Measurements from ENCODE around the gene PTRHD1.

Gene PTRHD1

GRCh38 chr2:24774373-24774772, 18.8 kb downstream of the PTRHD1 start:
- in situ Hi-C loops (cut with HindIII; ENCODE audit: low pct_ligation_motif_present, low sequenced_read_pairs), result no loop called here
- no peak for TF ChIP-seq CTCF (IDR thresholded peaks at IDR 0.05; ENCODE audit: low read depth, low read length, missing control alignments)
- Histone ChIP-seq H3K36me3 (replicated peaks) (no peaks in the 10 kb centered on the region), H3K27me3 (replicated peaks) (no peaks in the 10 kb centered on the region), H3K4me3 (ENCODE audit: low read depth, low read length) (no peak overlapping the region), H3K27ac (no peak overlapping the region)
- no peak for DNase-seq

- in situ Hi-C loops (cut with HindIII; ENCODE audit: low pct_ligation_motif_present, low sequenced_read_pairs), result no loop called here
- DNase-seq, result no peak
- TF ChIP-seq CTCF (IDR thresholded peaks at IDR 0.05; ENCODE audit: low read depth, low read length, missing control alignments), result no peak
- H3K27ac ChIP-seq, result no peak overlapping the region
- H3K36me3 ChIP-seq (replicated peaks), result no peaks in the 10 kb centered on the region
- H3K4me3 ChIP-seq (ENCODE audit: low read depth, low read length), result no peak overlapping the region
- no peaks in the 10 kb centered on the region for H3K27me3 ChIP-seq (replicated peaks)
These were observed 21.2 kb downstream of the PTRHD1 start for GRCh38 chr2:24771764-24772586.

- no peak overlapping the region for H3K27ac ChIP-seq
- DNase-seq, result no peak
- no peaks in the 10 kb centered on the region for H3K27me3 ChIP-seq (replicated peaks)
- no peaks in the 10 kb centered on the region for H3K36me3 ChIP-seq (replicated peaks)
- in situ Hi-C loops (cut with HindIII; ENCODE audit: low pct_ligation_motif_present, low sequenced_read_pairs), result no loop called here
- H3K4me3 ChIP-seq (ENCODE audit: low read depth, low read length), result no peak overlapping the region
- TF ChIP-seq CTCF (IDR thresholded peaks at IDR 0.05; ENCODE audit: low read depth, low read length, missing control alignments), result no peak
These were observed 22.1 kb downstream of the PTRHD1 start for GRCh38 chr2:24771061-24771460.

GRCh38 chr2:24768601-24769000, 24.6 kb downstream of the PTRHD1 start:
- no peaks in the 10 kb centered on the region for H3K27me3 ChIP-seq (replicated peaks)
- DNase-seq, result no peak
- H3K36me3 ChIP-seq (replicated peaks), result no peaks in the 10 kb centered on the region
- no peak overlapping the region for H3K27ac ChIP-seq
- no peak overlapping the region for H3K4me3 ChIP-seq (ENCODE audit: low read depth, low read length)
- no peak for TF ChIP-seq CTCF (IDR thresholded peaks at IDR 0.05; ENCODE audit: low read depth, low read length, missing control alignments)
- in situ Hi-C loops (cut with HindIII; ENCODE audit: low pct_ligation_motif_present, low sequenced_read_pairs), result no loop called here

GRCh38 chr2:24768013-24768412, 25.2 kb downstream of the PTRHD1 start:
- DNase-seq, result no peak
- no peak overlapping the region for H3K27ac ChIP-seq
- no peaks in the 10 kb centered on the region for H3K27me3 ChIP-seq (replicated peaks)
- TF ChIP-seq CTCF (IDR thresholded peaks at IDR 0.05; ENCODE audit: low read depth, low read length, missing control alignments), result no peak
- in situ Hi-C loops (cut with HindIII; ENCODE audit: low pct_ligation_motif_present, low sequenced_read_pairs), result no loop called here
- H3K36me3 ChIP-seq (replicated peaks), result no peaks in the 10 kb centered on the region
- no peak overlapping the region for H3K4me3 ChIP-seq (ENCODE audit: low read depth, low read length)

GRCh38 chr2:24766609-24767008, 26.6 kb downstream of the PTRHD1 start:
- Histone ChIP-seq H3K27me3 (replicated peaks) (no peaks in the 10 kb centered on the region), H3K36me3 (replicated peaks) (no peaks in the 10 kb centered on the region), H3K27ac (no peak overlapping the region), H3K4me3 (ENCODE audit: low read depth, low read length) (no peak overlapping the region)
- DNase-seq, result no peak
- in situ Hi-C loops (cut with HindIII; ENCODE audit: low pct_ligation_motif_present, low sequenced_read_pairs), result no loop called here
- TF ChIP-seq CTCF (IDR thresholded peaks at IDR 0.05; ENCODE audit: low read depth, low read length, missing control alignments), result no peak
